ENCODE data around the gene INAFM1. TPM values are rescaled to one million over a fixed set of nuclear protein-coding genes. Genes with fewer than 3 reads are reported as not detected.
A peak's percentile ranks its signal among the peaks of the same experiment; 100 is the strongest.

The INAFM1 gene
- total RNA-seq: 12.2 TPM
- long read RNA-seq, transcript INAFM1-201 (1 exons, 1,255 nt): major isoform, 9 of 9 reads
- long read RNA-seq, partial matches to known transcripts: 0 of 9 reads
- long read RNA-seq, other reads (novel, unspliced or antisense): 0 of 9 reads

DNA sequence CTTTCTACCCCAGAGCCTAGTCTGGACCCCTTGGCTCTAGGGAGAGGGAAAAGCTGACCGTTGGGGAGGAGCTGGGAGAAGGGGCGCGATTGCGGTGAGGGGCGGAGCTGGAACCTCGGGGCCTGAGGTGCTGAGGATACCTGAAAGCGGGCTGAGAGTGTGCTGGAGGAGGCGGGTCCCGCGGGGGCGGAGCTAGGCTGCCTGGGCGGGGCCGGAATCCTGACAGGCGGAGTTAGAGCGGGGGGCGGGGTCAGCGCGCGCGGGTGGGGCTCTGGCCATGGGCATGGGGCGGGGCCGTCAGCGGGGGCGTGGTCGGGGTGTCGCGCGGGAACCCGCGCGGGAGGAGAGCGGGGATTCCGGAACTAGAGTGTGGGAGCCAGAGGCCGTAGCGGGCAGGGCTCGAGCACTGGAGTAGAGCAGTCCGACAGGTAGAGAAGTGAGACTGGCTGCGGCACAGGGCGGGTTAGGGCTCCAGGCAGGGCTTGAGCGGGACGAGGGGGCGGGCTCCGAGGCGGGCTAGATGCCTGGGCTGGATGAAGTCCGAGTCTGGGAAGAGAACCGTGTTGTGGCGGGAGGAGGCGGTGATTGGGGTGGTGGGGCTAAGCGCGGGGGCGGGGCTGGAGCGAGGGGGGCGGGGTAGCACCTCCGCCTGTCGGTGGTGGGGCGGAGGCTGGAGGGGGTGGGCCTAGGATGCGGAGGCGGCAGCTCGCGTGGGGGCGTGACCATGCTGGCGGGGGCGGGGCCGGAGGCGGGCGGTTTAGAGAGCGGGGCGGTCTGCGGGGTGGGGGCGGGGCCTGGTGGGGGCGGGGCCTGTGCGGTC, at the start of gene INAFM1:
Gene INAFM1, plus strand, starts transcription at position 815 of the 820 bp plus-strand sequence. CDS start 35 bp downstream, outside the sequence.
- peak within 1 kb of the TSS; percentile 82 for H3K4me3 ChIP-seq
- peaks cover 22% of the 10 kb centered on the region for H3K36me3 ChIP-seq
- no peaks in the 10 kb centered on the region for H3K27me3 ChIP-seq (ENCODE audit: low read depth)
- TF ChIP-seq, protein P1, sequence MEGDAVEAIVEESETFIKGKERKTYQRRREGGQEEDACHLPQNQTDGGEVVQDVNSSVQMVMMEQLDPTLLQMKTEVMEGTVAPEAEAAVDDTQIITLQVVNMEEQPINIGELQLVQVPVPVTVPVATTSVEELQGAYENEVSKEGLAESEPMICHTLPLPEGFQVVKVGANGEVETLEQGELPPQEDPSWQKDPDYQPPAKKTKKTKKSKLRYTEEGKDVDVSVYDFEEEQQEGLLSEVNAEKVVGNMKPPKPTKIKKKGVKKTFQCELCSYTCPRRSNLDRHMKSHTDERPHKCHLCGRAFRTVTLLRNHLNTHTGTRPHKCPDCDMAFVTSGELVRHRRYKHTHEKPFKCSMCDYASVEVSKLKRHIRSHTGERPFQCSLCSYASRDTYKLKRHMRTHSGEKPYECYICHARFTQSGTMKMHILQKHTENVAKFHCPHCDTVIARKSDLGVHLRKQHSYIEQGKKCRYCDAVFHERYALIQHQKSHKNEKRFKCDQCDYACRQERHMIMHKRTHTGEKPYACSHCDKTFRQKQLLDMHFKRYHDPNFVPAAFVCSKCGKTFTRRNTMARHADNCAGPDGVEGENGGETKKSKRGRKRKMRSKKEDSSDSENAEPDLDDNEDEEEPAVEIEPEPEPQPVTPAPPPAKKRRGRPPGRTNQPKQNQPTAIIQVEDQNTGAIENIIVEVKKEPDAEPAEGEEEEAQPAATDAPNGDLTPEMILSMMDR (IDR thresholded peaks at IDR 0.05; ENCODE audit: borderline replicate concordance): no peak
- no peaks in the 10 kb centered on the region for H3K9me3 ChIP-seq (replicated peaks)
- DNase-seq: peak; percentile 97
- H3K4me1 ChIP-seq: peaks cover 60% of the 10 kb centered on the region
- intact Hi-C loops (cut with micrococcal nuclease): no loop called here
- peak within 1 kb of the TSS; percentile 98 for H3K27ac ChIP-seq (replicated peaks)

DNA sequence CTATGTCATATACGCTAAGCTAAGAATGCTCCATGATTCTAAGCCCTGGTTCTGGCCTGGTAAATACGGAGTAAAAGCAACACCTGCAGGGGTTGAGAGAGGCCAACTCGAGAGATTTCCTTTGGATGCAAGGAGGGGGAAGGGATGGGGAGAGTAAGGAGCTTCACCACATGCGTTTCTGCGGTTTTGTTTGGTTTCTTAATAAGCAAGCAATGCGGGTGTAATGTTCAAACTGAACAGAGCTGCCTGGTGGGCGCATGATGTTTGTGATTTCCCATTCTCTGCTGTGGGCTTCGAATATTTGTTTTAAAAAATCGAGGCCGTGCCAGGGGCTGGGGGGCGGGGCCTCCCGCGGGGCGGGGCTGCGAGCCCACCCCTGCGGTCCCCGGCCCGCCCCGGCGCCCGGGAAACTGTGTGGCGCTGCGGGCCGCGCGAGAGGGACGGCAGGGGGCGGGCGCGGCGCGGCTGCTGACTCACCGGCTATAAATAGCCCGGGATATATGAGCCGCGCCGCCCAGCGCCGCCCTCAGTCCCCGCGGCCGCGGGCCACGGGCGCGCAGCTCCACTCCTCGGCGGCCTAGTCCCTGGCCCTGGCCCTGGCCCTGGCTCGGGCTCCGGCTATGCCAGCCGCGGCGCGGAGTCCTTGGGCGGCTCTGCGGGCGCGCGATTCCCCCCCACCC, 48.8 kb upstream of the INAFM1 start:
- peak overlapping the region; percentile 99 for H3K4me3 ChIP-seq
- TF ChIP-seq, protein P1 (IDR thresholded peaks at IDR 0.05; ENCODE audit: borderline replicate concordance): peak; percentile 64
- peaks cover 52% of the 10 kb centered on the region for H3K4me1 ChIP-seq
- no peaks in the 10 kb centered on the region for H3K27me3 ChIP-seq (ENCODE audit: low read depth)
- H3K27ac ChIP-seq (replicated peaks): peak overlapping the region; percentile 100
- intact Hi-C loops (cut with micrococcal nuclease): no loop called here
- no peaks in the 10 kb centered on the region for H3K9me3 ChIP-seq (replicated peaks)
- H3K36me3 ChIP-seq: peaks cover 32% of the 10 kb centered on the region
- DNase-seq: peak; percentile 89

DNA sequence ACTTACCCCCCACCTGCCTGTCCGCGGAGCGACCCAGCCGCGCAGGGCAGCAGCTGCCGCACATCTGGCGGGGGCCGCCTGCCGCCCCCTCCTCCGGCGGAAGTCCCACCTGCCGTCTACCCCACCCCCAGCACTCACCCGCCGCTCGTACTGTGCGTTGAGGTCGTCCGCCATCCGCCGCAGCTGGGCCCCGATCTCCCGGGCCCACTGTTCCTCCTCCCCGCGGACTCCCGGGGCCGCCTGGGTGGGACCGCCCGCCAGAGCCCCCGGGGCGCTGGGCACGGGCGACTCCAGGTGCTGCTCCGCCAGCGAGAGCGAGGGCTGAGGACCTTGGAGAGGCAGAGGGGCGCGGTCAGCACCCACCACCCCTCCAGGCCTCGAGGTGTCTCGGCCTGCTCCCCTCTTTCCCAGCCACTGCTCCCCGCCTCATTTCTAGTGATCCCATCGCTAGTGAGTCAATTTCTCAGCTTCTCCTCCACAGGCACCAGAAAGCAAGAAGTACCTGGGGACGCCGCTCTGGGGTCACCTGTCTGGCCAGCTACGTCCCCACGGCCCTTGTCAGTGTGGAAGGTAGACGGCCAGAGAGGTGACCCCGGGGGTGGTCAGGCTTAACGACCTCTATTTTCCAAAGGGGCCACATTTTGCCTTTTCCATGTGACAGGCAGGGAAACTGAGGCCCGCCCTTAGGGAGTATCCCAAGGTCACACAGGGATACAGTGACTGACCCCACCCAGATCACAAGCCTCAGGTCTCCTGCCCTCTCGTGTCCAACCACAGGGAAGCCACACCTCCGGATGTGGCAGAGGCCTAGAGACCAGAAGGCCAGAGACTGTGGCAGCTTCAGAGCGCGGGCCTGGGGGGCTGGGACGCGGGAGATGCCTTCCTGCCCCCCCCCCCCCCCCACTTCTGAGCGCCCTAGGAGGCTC, 48.0 kb upstream of the INAFM1 start:
- TF ChIP-seq, protein P1 (IDR thresholded peaks at IDR 0.05; ENCODE audit: borderline replicate concordance): peak; percentile 23

DNA sequence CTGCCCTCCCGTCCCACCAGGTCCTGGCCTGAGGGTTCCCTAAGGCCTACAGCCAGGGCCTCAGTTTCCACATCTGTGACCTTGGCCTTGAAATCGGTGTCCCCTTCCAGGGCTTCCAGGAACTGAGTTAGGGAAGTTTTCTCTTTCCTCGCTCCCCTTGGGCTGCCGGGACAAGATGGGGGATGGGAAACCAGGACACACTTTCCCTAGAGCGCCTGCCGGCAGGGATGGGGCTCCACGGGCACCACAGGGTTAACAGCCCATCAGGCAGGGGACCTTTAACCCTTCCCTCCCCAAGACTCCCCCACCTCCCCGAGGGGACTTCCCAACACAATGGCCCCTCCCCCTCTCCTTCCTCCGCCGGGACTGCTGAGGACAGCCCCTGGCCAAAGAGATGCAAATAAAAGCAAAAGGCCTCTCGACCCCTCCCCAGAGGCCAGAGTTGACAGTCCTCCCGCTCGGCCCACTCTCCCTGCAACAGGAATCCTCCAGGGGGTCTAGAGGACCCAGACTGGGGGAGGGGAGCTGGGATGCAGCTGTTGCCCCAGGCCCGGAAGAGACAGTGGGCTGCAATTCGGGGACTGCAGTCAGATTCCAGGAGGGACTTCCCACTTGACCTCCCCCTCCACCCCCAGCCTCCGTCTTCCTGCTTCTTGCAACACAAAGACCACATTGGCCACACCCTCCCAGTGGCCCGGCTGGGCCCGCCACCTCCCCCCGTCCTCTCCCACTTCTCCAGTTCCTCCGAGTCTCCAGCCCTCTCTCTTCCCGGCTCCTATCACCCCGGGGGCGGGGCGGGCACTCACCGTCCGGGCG, 47.1 kb upstream of the INAFM1 start:
- peak; percentile 93 for DNase-seq
- Histone ChIP-seq H3K36me3 (peaks cover 15% of the 10 kb centered on the region), H3K4me1 (peaks cover 65% of the 10 kb centered on the region), H3K9me3 (replicated peaks) (no peaks in the 10 kb centered on the region), H3K27me3 (ENCODE audit: low read depth) (no peaks in the 10 kb centered on the region), H3K4me3 (peak overlapping the region; percentile 99), H3K27ac (replicated peaks) (peak overlapping the region; percentile 100)
- TF ChIP-seq, protein P1 (IDR thresholded peaks at IDR 0.05; ENCODE audit: borderline replicate concordance): no peak
- intact Hi-C loops (cut with micrococcal nuclease): no loop called here

More for the DNA sequence above, 48.0 kb upstream of the INAFM1 start:
- H3K27me3 ChIP-seq (ENCODE audit: low read depth): no peaks in the 10 kb centered on the region
- peak; percentile 89 for DNase-seq
- H3K4me1 ChIP-seq: peaks cover 56% of the 10 kb centered on the region
- H3K4me3 ChIP-seq: peak overlapping the region; percentile 99
- intact Hi-C loops (cut with micrococcal nuclease): no loop called here
- H3K36me3 ChIP-seq: peaks cover 24% of the 10 kb centered on the region
- H3K9me3 ChIP-seq (replicated peaks): no peaks in the 10 kb centered on the region
- H3K27ac ChIP-seq (replicated peaks): peak overlapping the region; percentile 100

Data from left ventricle myocardium inferior (tissue), 1 donor.